Liver (tissue), 3 donors: Measurements from ENCODE around the gene TRPV4.

Source experiments
- CTCF ChIP-seq: fragments of 150-350 bp; IDR thresholded peaks from 2 replicates; pipeline ENCODE4 v1.5.1; 2017; ENCODE audit warnings: improper control_type of control experiment, low read depth, low read length; ENCODE audit not compliant: missing input control
- EGR1 ChIP-seq, 2 donors: IDR thresholded peaks; 2 replicates each; pipeline ENCODE4 v1.6.1; 2016 to 2018; ENCODE audit warnings: antibody characterized with exemption in 2 of 2, low read depth in 2 of 2
- GABPA ChIP-seq, 2 donors: IDR thresholded peaks in 1 of 2; conservative IDR thresholded peaks in 1 of 2; 2 replicates each; pipeline ENCODE4 v1.6.1; 2016; ENCODE audit warnings: antibody characterized with exemption in 2 of 2, mild to moderate bottlenecking in 1 of 2, moderate library complexity in 1 of 2
- HNF4G ChIP-seq: IDR thresholded peaks from 2 replicates; pipeline ENCODE4 v1.6.1; 2016; ENCODE audit warnings: antibody characterized with exemption
- JUND ChIP-seq, 2 donors: IDR thresholded peaks; 2 replicates each; pipeline ENCODE4 v1.6.1; 2016; ENCODE audit warnings: antibody characterized with exemption in 2 of 2
- MAX ChIP-seq: IDR thresholded peaks from 2 replicates; pipeline ENCODE4 v1.6.1; 2016; ENCODE audit warnings: antibody characterized with exemption
- NR2F2 ChIP-seq: IDR thresholded peaks from 2 replicates; pipeline ENCODE4 v1.6.1; 2016; ENCODE audit warnings: antibody characterized with exemption
- RAD21 ChIP-seq, 2 donors: IDR thresholded peaks; 2 replicates each; pipeline ENCODE4 v1.6.1; 2016; ENCODE audit warnings: antibody characterized with exemption in 2 of 2, mild to moderate bottlenecking in 2 of 2
- REST ChIP-seq: IDR thresholded peaks from 2 replicates; pipeline ENCODE4 v1.6.1; 2016; ENCODE audit warnings: antibody characterized with exemption, mild to moderate bottlenecking
- TAF1 ChIP-seq: conservative IDR thresholded peaks from 2 replicates; pipeline ENCODE4 v1.6.1; 2016; ENCODE audit warnings: antibody characterized with exemption, mild to moderate bottlenecking
- YY1 ChIP-seq: IDR thresholded peaks from 2 replicates; pipeline ENCODE4 v1.6.1; 2016; ENCODE audit warnings: antibody characterized with exemption, mild to moderate bottlenecking
- donor health status: healthy.
- donor health status: healthy.

GRCh38 chr12:109821968-109822367 lies 11.2 kb downstream of the TRPV4 start:
- no peak for TF ChIP-seq REST
- TF ChIP-seq CTCF: no peak
- no peak for TF ChIP-seq TAF1
- no peak for TF ChIP-seq JUND (IDR thresholded peaks at IDR 0.05)
- TF ChIP-seq GABPA (IDR thresholded peaks at IDR 0.05 in 1 of 2, conservative IDR thresholded peaks at IDR 0.05 in 1 of 2): no peak
- TF ChIP-seq RAD21 (IDR thresholded peaks at IDR 0.05): no peak
- TF ChIP-seq MAX: no peak
- TF ChIP-seq HNF4G: no peak
- no peak for TF ChIP-seq EGR1 (IDR thresholded peaks at IDR 0.05; ENCODE audit: low read depth in 2 of 2)
- TF ChIP-seq NR2F2: no peak
- TF ChIP-seq YY1: no peak
